HG03159 (cell line): ENCODE measurements around the gene TARS2.

Source experiments
- ATAC-seq: cut with Tn5 transposase; IDR thresholded peaks from one replicate; pipeline ENCODE4 v1.9.1; 2021; ENCODE audit warnings: mild to moderate bottlenecking, moderate library complexity; ENCODE audit not compliant: unreplicated experiment

The TARS2 gene

DNA sequence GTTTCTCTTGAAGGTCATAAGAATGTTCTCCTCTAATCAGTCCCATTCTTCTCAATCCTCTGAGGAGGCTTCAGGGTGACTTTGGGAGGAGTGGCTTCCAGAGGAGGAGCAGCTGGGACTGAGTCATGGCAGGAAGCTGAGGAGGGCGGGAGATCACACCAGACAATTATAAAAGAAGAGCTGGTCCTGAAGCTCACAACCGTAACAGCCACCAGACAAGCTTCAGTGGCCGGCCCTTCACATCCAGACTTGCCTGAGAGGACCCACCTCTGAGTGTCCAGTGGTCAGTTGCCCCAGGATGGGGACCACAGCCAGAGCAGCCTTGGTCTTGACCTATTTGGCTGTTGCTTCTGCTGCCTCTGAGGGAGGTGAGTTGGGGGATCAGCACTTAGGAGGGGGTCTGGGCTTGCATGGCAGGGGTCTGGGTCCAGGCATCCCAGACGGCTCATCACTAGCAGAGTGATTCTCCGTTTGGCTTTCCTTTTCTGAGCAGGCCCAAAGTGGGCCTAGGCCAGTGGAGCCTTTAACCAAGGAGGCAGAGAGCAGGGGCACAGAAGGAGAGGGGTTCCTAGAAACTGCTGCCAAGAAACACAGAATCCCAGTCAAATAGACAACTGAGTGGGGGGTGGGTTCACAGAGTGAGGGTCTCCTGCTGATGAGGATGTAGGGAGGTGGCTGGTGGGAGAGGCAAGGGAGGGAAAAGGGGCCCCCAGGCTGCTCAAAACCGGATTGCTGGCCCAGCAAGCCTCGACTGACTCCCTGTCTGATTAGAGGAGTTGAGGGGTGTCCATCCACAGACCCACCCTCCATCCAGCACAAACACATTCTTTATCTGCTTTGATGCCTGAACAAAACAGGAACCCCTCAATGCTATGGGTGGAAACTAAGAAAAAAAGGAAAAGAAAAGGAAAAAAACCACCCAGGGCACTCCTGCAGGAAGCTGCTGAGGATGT lies 21.0 kb downstream of the TARS2 start, which contains the start of gene ECM1:
Gene ECM1 (plus strand): TSS at position 198 of the 953 bp plus-strand sequence. CDS start 101 bp downstream, at position 299.
- no peak for ATAC-seq

DNA sequence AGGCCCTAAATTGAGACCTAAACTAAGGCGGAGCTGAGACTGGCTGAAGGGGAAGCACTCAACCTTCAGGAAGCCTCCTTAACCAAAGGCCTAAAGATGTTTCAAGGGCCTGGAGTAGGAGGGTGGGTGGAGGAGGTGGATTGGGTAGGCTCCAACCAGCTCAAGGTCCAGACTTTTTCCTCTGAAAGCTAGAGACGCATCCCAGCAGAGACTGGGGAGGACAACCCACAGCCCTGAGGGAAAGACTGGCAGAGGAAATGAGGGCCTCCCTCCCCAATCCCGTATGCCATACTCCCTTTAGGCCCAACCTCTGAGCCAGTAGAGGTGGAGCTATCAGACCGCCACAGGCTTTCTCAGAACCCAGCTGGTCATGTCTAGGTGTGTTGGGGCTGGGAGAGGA lies 21.8 kb downstream of the TARS2 start:
- ATAC-seq, result no peak

- ATAC-seq, result no peak
These were observed 24.3 kb downstream of the TARS2 start for GRCh38 chr1:150511551-150511950.

DNA sequence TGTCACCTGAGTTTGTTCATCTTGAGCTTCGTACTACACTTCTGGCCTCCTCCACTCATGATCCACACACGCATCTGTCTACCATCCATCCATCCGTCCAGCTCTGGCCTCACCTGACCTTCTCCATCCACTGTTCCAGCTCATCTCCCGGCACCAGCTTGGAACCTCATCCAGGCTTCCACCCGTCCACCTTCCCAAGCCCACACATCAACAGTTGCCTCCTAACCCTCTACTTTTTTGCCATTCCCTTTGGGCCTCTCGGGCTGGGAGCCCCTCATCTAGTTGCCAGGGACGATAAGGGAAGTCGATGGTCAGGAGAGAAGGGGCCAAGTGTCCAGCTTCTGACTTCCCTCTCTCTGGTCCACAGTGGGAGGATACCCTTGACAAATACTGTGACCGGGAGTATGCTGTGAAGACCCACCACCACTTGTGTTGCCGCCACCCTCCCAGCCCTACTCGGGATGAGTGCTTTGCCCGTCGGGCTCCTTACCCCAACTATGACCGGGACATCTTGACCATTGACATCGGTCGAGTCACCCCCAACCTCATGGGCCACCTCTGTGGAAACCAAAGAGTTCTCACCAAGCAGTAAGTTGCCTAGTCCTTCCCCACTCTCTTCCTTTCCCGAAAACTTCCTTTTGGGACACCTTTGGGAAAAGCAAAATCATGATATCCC lies 24.9 kb downstream of the TARS2 start:
- ATAC-seq, result no peak

- no peak for ATAC-seq
These were observed 25.6 kb downstream of the TARS2 start for GRCh38 chr1:150512846-150513245.

- no peak for ATAC-seq
These were observed 26.2 kb downstream of the TARS2 start for GRCh38 chr1:150513351-150513791.

GRCh38 chr1:150514260-150514659 lies 27.0 kb downstream of the TARS2 start:
- ATAC-seq, result no peak

- no peak for ATAC-seq
These were observed 27.7 kb downstream of the TARS2 start for GRCh38 chr1:150514913-150515327.

GRCh38 chr1:150515328-150516049 lies 28.3 kb downstream of the TARS2 start, which contains the start of gene FALEC:
Gene FALEC (plus strand): TSS chr1:150515752.
- ATAC-seq, result peak; percentile 91

DNA sequence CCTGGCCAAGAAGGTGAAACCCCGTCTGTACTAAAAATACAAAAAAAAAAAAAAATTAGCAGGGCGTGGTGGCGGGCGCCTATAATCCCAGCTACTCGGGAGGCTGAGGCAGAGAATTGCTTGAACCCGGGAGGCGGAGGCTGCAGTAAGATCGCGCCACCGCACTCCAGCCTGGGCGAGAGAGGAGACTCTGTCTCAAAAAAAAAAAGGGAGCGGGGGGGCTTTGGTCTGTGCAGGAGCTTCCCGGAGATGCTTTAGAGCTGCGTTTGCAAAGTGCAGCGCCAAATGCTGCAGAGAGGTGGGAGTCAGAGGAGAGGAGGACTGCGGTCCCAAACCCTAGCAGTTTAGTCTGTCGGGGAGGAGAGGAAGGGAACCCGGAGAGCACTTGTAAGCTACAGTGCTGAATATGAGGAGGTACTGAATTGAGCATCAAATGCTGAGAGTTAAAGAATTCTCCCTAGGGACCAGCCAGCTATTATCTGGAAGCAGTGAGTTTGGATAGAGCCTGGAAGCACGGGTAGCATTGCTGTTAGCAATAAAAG lies 28.9 kb downstream of the TARS2 start:
- no peak for ATAC-seq

GRCh38 chr1:150516616-150517015 lies 29.4 kb downstream of the TARS2 start:
- ATAC-seq, result no peak

DNA sequence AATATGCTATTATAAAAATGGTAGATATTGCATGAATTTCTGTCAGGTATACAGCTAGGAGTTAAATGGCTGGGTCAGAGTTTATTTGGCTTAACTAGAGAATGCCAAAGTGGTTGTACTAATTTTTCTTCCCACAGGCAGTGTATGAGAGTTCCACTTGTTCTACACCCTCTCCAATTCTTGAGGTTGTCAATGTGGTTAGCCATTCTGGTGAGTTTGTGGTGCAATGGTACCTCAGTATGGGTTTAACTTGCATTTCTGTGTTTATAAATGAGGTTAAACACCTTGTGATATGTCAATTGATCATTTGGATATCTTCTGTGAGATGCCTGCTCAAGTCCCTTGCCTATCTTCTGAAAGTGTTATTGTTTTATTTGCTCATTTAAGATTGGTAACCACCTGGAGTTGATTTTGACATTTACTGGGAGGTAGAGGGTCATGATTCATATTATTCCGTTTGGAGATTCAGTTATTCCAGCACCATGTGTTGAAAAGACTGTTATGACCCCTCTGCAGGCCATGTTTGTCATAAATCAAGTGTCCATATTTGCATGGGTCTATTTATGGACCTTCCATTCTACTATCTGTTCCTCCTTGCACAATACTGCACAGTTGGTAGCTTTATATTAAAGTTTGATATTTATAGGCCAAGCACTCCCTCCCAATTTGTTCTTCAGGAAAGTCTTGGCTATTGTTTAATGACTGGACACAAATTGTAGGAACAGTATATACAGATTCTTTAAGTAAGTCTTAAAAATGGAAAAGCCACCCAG lies 34.2 kb downstream of the TARS2 start:
- no peak for ATAC-seq

DNA sequence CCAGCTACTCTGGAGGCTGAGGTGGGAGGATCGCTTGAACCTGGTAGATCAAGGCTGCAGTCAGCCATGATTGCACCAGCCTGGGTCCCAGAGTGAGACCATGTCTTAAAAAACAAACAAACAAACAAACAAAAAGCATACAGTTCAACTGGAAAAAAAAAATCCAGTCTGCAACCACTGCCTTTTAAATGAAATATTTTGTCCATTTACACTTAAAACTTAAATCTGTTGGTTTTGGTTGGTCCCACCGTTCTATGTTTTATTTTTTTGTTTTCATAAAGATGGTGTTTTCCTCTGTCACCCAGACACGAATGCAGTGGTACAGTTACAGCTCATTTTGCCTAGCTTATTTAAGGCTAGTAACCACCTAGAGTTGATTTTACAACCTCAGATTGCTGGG lies 38.1 kb downstream of the TARS2 start:
- no peak for ATAC-seq

DNA sequence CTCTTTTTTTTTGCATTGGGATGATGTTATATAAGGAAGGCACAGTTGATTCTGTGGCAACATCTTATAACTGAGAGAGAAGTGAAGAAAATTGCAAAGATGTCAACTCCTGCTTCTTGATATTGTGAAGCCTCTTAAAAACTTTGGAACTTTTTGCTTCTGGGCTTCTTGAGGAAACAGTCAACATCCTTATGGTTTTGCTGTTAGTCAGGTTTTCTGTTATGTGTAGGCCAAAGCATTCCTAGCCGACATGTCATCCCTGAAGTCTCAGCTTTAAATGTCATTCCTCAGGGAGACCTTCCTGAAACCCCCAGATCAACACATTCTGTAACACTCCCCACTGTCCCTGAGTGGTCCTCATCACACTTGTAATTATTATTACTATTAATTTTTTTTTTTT lies 41.0 kb downstream of the TARS2 start:
- ATAC-seq, result no peak

DNA sequence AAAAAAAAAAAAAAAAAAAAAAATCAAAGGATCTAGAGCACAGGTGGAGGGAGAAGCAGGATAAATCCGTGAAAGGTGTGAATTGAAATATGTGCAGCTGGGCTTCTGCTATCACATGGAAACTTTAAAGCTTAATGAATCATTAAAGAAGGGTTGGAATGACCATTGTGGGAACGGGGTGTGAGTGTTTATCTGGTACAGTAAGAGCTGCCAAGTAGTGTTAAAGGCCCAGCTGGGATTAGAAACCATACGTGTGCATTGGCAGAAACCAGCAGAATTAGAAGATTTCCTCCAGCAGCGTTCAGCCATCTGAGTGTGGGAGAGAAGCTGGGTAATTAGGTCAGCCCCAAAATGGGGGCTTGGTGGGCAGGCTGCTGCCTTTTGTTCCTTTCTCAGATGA lies 41.8 kb downstream of the TARS2 start:
- ATAC-seq, result no peak

GRCh38 chr1:150530491-150531159 lies 43.4 kb downstream of the TARS2 start:
- ATAC-seq, result no peak

DNA sequence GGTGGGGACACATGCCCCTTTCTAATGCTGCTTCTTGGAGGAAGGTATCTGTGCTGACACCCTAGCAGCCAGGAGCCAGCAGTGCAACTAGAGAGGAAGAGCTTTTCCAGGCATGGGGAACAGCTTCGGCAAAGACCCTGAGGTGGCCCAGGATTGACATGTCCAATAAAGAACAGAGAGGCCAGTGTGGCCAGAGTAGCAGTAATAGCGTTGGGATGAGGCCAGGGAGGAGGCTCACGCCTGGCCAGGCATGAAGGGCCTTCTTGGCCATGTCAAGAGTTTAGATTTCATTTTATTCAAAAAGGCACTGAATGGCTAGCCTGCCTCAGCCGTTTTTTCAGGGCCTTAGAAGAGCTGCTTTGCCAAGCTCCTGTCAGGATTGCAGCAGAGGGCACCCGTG lies 45.6 kb downstream of the TARS2 start:
- no peak for ATAC-seq

- no peak for ATAC-seq
These were observed 46.8 kb downstream of the TARS2 start for GRCh38 chr1:150534002-150534401.

DNA sequence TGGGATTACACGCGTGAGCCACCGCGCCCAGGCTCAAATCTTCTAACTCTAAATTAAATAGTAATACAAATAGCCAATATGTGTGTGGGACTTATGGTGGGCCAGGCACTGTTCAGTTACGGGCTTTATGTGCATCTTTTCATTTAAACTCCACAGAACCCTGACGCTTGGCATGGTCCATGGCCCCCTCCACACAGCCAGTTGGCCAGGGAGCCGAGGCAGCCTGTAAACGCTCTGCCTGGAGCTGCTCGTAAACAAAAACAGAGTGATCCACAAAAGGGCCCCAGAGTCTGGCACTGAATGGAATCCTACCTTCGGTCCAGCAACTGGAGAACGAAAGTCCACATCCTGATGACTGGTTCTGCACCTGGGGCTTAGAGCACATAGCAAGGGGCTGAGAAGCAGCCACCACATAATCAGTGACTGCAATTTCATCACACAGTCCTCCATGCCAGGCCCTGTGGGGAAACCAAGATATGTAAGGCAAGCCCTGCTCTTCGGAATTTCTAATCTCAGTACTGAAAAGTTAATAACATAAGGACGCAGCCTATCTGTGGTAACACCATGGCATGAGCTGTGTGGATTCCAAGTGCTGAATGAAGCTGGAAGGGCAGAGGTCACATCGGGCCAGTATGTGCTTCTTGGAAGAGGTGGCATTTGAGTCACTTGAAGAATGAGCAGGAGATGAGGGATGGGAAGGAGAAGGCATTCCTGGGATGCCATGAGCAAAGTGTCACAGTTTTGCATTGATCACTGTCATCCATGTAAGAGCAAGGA lies 48.5 kb downstream of the TARS2 start:
- no peak for ATAC-seq
